ENCODE results near the gene FAM168A. TPM values are rescaled to one million over a fixed set of nuclear protein-coding genes. Genes with fewer than 3 reads are reported as not detected.

Gene FAM168A
- polyA plus RNA-seq, 4 donors = 5.4 to 18.8 (median 9.9) TPM

DNA sequence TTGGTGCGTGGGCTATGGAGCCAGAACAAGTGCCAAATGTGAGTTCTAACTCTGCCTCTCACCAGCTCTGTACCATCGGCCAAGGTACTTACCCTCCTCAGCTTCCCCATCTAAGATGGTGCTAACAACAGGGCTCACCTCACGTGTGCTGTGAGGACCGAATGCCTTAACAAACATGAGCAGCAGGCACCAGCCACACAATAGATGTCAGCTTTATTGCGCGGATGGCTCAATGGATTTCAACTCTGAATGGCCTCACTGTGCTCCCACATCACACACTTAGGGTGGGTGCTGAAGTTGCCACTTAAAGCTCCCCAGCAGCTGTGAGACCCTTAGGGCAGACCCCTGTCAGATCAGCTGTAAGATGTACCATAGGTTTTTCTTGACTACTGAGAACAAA lies 197.6 kb downstream of the FAM168A start:
- Histone ChIP-seq H3K4me1 (ENCODE audit: control insufficient read depth in 3 of 3, insufficient read depth in 2 of 3, low read depth in 1 of 3, low read length in 2 of 3) (peaks cover 0 to 12% (median 0%) of the 10 kb centered on the region in 3 donors), H3K36me3 (ENCODE audit: control insufficient read depth in 3 of 3, insufficient read depth in 2 of 3, low read depth in 1 of 3, low read length in 3 of 3) (peaks cover 0 to 45% (median 0%) of the 10 kb centered on the region in 3 donors), H3K4me3 (ENCODE audit: low read depth in 1 of 3, low read length in 3 of 3) (no peak overlapping the region), H3K27me3 (ENCODE audit: control insufficient read depth in 3 of 3, insufficient read depth in 3 of 3, low read length in 3 of 3) (no peaks in the 10 kb centered on the region), H3K27ac (ENCODE audit: low read depth in 1 of 3, low read length in 2 of 3) (no peak overlapping the region), H3K9me3 (ENCODE audit: control insufficient read depth in 2 of 2, insufficient read depth in 1 of 2, low read depth in 1 of 2, low read length in 1 of 2) (no peaks in the 10 kb centered on the region)
- DNase-seq = no peak
- 92 to 96% (median 94%) methylated on average over 6 of the region's 6 CpGs for WGBS, 3 donors
- no peak for FAIRE-seq

DNA sequence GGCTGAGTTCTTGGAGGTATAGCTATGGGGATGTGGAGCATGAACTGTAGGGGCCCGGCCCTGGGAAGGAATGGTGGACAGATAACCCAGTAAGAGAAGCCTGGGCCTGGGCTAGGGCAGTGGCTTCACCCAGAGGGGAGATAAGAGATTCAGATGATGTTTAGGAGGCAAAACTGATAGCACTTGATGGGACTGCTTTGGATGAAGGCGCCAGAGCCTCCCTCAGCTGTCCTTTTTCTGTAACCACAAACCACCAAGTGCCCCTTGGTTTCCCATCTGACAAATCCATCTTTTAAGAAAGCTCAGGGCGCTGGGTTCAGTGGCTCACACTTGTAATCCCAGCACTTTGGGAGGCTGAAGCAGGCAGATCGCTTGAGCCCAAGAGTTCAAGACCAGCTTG lies 198.3 kb downstream of the FAM168A start:
- peaks cover 0 to 43% (median 0%) of the 10 kb centered on the region in 3 donors for H3K36me3 ChIP-seq (ENCODE audit: control insufficient read depth in 3 of 3, insufficient read depth in 2 of 3, low read depth in 1 of 3, low read length in 3 of 3)
- H3K4me1 ChIP-seq (ENCODE audit: control insufficient read depth in 3 of 3, insufficient read depth in 2 of 3, low read depth in 1 of 3, low read length in 2 of 3) = peaks cover 0 to 12% (median 0%) of the 10 kb centered on the region in 3 donors
- 84 to 90% (median 90%) methylated on average over 4 of the region's 4 CpGs for WGBS, 3 donors
- DNase-seq = no peak
- no peak overlapping the region for H3K4me3 ChIP-seq (ENCODE audit: low read depth in 1 of 3, low read length in 3 of 3)
- no peak for FAIRE-seq
- no peaks in the 10 kb centered on the region for H3K9me3 ChIP-seq (ENCODE audit: control insufficient read depth in 2 of 2, insufficient read depth in 1 of 2, low read depth in 1 of 2, low read length in 1 of 2)
- H3K27me3 ChIP-seq (ENCODE audit: control insufficient read depth in 3 of 3, insufficient read depth in 3 of 3, low read length in 3 of 3) = no peaks in the 10 kb centered on the region
- peak overlapping the region in 1 of 3 donors; percentile 14 for H3K27ac ChIP-seq (ENCODE audit: low read depth in 1 of 3, low read length in 2 of 3)

DNA sequence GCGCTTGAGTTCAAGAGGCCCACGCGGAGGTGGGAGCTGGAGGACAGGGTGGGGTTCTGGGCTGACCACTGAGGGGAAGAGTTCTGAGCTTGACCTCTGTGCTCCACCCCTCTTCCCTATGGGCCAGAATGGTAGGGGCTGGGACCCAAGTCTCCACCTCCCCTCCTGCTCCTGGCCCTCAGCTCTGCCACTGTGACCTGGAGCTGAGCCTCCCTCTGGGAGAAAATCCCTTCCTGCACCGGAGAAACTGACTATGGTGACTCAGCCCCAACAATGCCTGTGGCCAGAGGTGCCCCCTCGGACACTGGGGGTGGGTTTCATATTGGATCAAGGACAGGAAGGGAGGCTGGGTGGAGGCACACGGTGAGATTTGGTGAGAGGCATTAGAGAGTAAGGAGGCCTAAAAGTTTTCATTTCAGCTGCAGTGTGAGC lies 198.7 kb downstream of the FAM168A start:
- Histone ChIP-seq H3K4me1 (ENCODE audit: control insufficient read depth in 3 of 3, insufficient read depth in 2 of 3, low read depth in 1 of 3, low read length in 2 of 3) (peaks cover 0 to 12% (median 0%) of the 10 kb centered on the region in 3 donors), H3K27ac (ENCODE audit: low read depth in 1 of 3, low read length in 2 of 3) (peak overlapping the region in 1 of 3 donors; percentile 14), H3K4me3 (ENCODE audit: low read depth in 1 of 3, low read length in 3 of 3) (no peak overlapping the region), H3K36me3 (ENCODE audit: control insufficient read depth in 3 of 3, insufficient read depth in 2 of 3, low read depth in 1 of 3, low read length in 3 of 3) (peaks cover 0 to 46% (median 0%) of the 10 kb centered on the region in 3 donors), H3K9me3 (ENCODE audit: control insufficient read depth in 2 of 2, insufficient read depth in 1 of 2, low read depth in 1 of 2, low read length in 1 of 2) (no peaks in the 10 kb centered on the region), H3K27me3 (ENCODE audit: control insufficient read depth in 3 of 3, insufficient read depth in 3 of 3, low read length in 3 of 3) (no peaks in the 10 kb centered on the region)
- no peak for DNase-seq
- FAIRE-seq = no peak
- WGBS, 3 donors = 70 to 86% (median 79%) methylated on average over 6 of the region's 6 CpGs

DNA sequence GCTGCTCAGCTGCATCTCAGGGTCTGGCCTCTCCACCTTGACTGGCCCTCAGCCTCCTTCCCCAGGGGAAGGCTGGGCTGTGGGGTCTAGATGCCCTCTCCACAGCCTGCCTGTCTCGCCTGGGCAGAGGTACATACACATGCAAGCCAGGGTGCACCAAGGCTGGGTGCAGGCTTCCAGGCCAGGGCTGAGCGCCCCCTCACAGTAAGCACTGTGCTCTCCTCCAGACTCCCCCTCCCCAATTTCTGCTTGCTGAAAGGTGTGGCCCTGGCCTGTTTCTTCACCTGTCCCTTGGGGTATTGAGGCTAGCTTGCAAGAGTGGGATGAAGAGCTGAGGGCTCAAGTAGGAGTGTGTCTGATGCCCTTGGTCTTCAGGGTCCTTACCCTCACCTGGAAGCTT lies 199.2 kb downstream of the FAM168A start:
- 92 to 100% (median 96%) methylated on average over 2 of the region's 2 CpGs for WGBS, 3 donors
- Histone ChIP-seq H3K36me3 (ENCODE audit: control insufficient read depth in 3 of 3, insufficient read depth in 2 of 3, low read depth in 1 of 3, low read length in 3 of 3) (peaks cover 0 to 48% (median 0%) of the 10 kb centered on the region in 3 donors), H3K4me3 (ENCODE audit: low read depth in 1 of 3, low read length in 3 of 3) (no peak overlapping the region), H3K27me3 (ENCODE audit: control insufficient read depth in 3 of 3, insufficient read depth in 3 of 3, low read length in 3 of 3) (no peaks in the 10 kb centered on the region), H3K9me3 (ENCODE audit: control insufficient read depth in 2 of 2, insufficient read depth in 1 of 2, low read depth in 1 of 2, low read length in 1 of 2) (no peaks in the 10 kb centered on the region), H3K27ac (ENCODE audit: low read depth in 1 of 3, low read length in 2 of 3) (no peak overlapping the region), H3K4me1 (ENCODE audit: control insufficient read depth in 3 of 3, insufficient read depth in 2 of 3, low read depth in 1 of 3, low read length in 2 of 3) (peaks cover 0 to 12% (median 0%) of the 10 kb centered on the region in 3 donors)
- DNase-seq (no peak), FAIRE-seq (no peak)

DNA sequence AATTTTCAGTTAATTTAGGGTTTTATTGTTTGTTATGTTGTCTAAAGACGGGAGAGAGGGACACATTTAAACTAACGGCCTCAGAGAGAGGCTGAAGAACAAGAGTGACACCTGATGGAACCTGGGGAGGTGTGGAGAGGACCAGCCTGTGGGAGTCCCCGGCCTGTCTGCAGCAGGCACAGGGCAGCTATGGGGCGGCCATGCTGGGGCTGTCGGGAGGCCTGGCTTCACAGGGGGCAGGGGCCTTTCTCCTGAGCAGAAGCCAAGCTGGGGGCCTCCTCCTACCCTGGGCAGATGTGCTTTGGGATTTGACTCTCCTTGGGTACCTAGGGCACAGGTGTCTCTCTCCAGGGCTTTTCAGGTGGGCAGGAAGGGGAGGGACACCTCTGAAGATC lies 199.8 kb downstream of the FAM168A start:
- WGBS, 3 donors = 77 to 84% (median 82%) methylated on average over 5 of the region's 5 CpGs
- Histone ChIP-seq H3K9me3 (ENCODE audit: control insufficient read depth in 2 of 2, insufficient read depth in 1 of 2, low read depth in 1 of 2, low read length in 1 of 2) (no peaks in the 10 kb centered on the region), H3K36me3 (ENCODE audit: control insufficient read depth in 3 of 3, insufficient read depth in 2 of 3, low read depth in 1 of 3, low read length in 3 of 3) (peaks cover 0 to 45% (median 0%) of the 10 kb centered on the region in 3 donors), H3K4me3 (ENCODE audit: low read depth in 1 of 3, low read length in 3 of 3) (no peak overlapping the region), H3K27me3 (ENCODE audit: control insufficient read depth in 3 of 3, insufficient read depth in 3 of 3, low read length in 3 of 3) (no peaks in the 10 kb centered on the region), H3K4me1 (ENCODE audit: control insufficient read depth in 3 of 3, insufficient read depth in 2 of 3, low read depth in 1 of 3, low read length in 2 of 3) (peaks cover 0 to 12% (median 0%) of the 10 kb centered on the region in 3 donors), H3K27ac (ENCODE audit: low read depth in 1 of 3, low read length in 2 of 3) (no peak overlapping the region)
- no peak for DNase-seq
- FAIRE-seq = no peak

DNA sequence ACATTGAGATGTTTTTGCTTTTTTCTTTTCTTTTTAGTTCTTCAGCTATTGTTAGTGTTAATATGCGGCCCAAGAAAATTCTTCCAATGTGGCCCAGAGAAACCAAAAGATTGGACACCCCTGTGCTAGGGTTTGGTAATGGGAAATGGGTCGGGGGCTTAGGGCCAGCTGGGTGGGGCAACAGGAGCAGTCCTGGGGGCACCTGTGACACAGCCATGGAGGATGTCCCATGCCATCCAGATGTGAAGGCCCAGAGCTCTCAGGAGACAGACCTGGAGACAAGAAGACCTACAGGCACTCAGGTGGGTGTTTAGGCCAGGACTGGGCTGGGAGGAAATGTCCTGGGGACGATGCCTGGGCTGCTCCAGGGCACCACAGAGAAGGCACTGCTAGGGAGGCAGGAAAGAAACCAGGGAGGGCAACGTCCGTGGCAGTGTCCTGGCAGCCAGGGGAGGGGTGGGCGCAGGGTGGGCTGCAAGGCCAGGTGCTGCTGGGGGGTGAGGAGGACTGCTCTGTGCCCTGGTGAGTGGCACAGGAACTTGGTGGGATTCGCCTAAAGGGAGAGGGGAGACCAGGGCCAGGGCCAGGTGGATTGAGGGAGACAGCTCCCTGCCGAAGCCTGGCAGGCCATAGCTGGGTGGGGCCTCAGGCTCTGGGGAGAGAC lies 200.3 kb downstream of the FAM168A start:
- H3K4me1 ChIP-seq (ENCODE audit: control insufficient read depth in 3 of 3, insufficient read depth in 2 of 3, low read depth in 1 of 3, low read length in 2 of 3) = peaks cover 0 to 12% (median 0%) of the 10 kb centered on the region in 3 donors
- DNase-seq (no peak), FAIRE-seq (no peak)
- 86 to 92% (median 89%) methylated on average over 8 of the region's 8 CpGs for WGBS, 3 donors
- no peaks in the 10 kb centered on the region for H3K27me3 ChIP-seq (ENCODE audit: control insufficient read depth in 3 of 3, insufficient read depth in 3 of 3, low read length in 3 of 3)
- H3K36me3 ChIP-seq (ENCODE audit: control insufficient read depth in 3 of 3, insufficient read depth in 2 of 3, low read depth in 1 of 3, low read length in 3 of 3) = peaks cover 0 to 47% (median 3%) of the 10 kb centered on the region in 3 donors
- no peaks in the 10 kb centered on the region for H3K9me3 ChIP-seq (ENCODE audit: control insufficient read depth in 2 of 2, insufficient read depth in 1 of 2, low read depth in 1 of 2, low read length in 1 of 2)
- no peak overlapping the region for H3K27ac ChIP-seq (ENCODE audit: low read depth in 1 of 3, low read length in 2 of 3)
- H3K4me3 ChIP-seq (ENCODE audit: low read depth in 1 of 3, low read length in 3 of 3) = no peak overlapping the region

DNA sequence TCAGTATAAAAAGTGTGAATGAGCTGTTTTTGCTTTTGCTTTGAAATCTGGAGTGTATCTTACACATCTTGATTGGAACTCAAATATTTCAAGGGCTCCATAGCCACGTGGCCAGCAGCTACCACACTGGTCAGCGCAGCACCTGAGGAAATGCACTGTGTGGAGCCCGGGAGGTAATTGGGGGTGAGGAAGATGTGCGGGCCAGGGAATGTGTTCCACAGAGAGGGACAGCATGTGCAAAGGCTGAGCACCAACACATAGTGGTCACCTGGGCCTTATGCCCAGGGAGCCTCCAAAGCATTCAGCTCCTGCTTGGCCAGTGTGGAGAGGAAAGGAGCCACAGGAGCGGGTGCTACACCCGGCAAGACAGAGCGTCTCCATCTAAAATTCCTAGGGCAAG lies 200.9 kb downstream of the FAM168A start:
- Histone ChIP-seq H3K27me3 (ENCODE audit: control insufficient read depth in 3 of 3, insufficient read depth in 3 of 3, low read length in 3 of 3) (no peaks in the 10 kb centered on the region), H3K9me3 (ENCODE audit: control insufficient read depth in 2 of 2, insufficient read depth in 1 of 2, low read depth in 1 of 2, low read length in 1 of 2) (no peaks in the 10 kb centered on the region), H3K4me3 (ENCODE audit: low read depth in 1 of 3, low read length in 3 of 3) (no peak overlapping the region), H3K36me3 (ENCODE audit: control insufficient read depth in 3 of 3, insufficient read depth in 2 of 3, low read depth in 1 of 3, low read length in 3 of 3) (peaks cover 0 to 51% (median 3%) of the 10 kb centered on the region in 3 donors), H3K27ac (ENCODE audit: low read depth in 1 of 3, low read length in 2 of 3) (no peak overlapping the region), H3K4me1 (ENCODE audit: control insufficient read depth in 3 of 3, insufficient read depth in 2 of 3, low read depth in 1 of 3, low read length in 2 of 3) (peaks cover 0 to 8% (median 0%) of the 10 kb centered on the region in 3 donors)
- DNase-seq (no peak), FAIRE-seq (no peak)
- 91 to 94% (median 92%) methylated on average over 7 of the region's 7 CpGs for WGBS, 3 donors

DNA sequence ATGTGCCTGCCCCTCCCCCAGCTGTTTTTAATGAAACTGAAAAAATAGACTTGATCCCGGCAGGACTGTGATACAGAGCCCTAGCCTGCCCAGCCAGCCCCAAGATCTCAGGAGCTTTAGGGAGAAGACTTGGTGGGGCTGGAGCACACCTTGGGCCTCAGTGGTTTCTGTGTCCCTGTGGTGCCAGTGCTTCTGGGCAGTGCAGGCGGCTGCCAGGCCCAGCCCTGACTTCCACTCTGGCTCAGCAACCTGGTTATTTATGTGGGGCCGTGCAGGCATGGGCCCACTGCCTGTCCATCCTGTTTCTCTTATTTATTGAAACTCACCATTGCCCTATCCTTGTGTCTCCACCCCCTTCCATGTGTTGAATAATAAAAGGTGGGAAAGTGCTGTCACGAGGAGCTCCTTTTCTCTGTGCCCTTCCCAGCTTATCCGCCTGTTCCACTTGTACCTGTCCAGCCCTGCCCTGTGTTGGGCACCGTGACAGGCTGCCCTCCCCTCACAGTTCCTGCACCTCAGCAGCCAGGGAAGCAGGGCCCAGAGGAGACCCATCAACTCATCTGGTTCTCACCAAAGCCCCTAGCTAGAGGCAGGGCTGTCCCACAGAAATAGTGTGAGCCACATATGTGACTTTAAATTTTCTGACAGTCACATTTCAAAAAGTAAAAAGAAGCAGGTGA lies 201.5 kb downstream of the FAM168A start:
- DNase-seq (no peak), FAIRE-seq (no peak)
- peaks cover 0 to 3% (median 0%) of the 10 kb centered on the region in 3 donors for H3K4me1 ChIP-seq (ENCODE audit: control insufficient read depth in 3 of 3, insufficient read depth in 2 of 3, low read depth in 1 of 3, low read length in 2 of 3)
- H3K4me3 ChIP-seq (ENCODE audit: low read depth in 1 of 3, low read length in 3 of 3) = no peak overlapping the region
- peaks cover 0 to 52% (median 3%) of the 10 kb centered on the region in 3 donors for H3K36me3 ChIP-seq (ENCODE audit: control insufficient read depth in 3 of 3, insufficient read depth in 2 of 3, low read depth in 1 of 3, low read length in 3 of 3)
- no peaks in the 10 kb centered on the region for H3K27me3 ChIP-seq (ENCODE audit: control insufficient read depth in 3 of 3, insufficient read depth in 3 of 3, low read length in 3 of 3)
- WGBS, 3 donors = 81 to 85% (median 82%) methylated on average over 6 of the region's 6 CpGs
- no peaks in the 10 kb centered on the region for H3K9me3 ChIP-seq (ENCODE audit: control insufficient read depth in 2 of 2, insufficient read depth in 1 of 2, low read depth in 1 of 2, low read length in 1 of 2)
- no peak overlapping the region for H3K27ac ChIP-seq (ENCODE audit: low read depth in 1 of 3, low read length in 2 of 3)

Data from small intestine (tissue), 7 donors.